ENCODE measurements around the gene HOMER2. TPM values are rescaled to one million over a fixed set of nuclear protein-coding genes. Genes with fewer than 3 reads are reported as not detected.

HOMER2 gene
- total and polyA plus RNA-seq, 4 donors, result 4.3 to 62.0 (median 23.6) TPM

DNA sequence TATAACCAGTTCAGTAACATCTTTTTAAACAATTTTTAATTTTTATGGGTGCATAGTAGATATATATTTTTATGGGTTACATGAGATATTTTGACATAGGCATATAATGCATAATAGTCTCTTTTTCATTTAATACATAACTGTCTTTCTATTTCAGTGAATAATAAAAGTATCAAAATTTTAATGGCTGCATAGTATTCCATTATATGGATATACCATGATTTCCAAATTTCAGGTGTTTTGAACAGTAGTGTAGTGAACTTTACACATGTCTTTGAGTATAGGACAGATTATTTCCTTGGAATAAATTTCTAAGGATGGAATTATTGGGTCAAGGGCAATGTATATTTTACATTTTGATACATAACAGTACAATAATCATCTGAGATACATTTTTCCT, 132.4 kb downstream of the HOMER2 start:
- no peak overlapping the region for H3K9ac ChIP-seq (ENCODE audit: low read depth in 1 of 2, low read length in 2 of 2)
- peaks cover 15 to 46% (median 43%) of the 10 kb centered on the region in 4 donors for H3K36me3 ChIP-seq (ENCODE audit: control insufficient read depth in 4 of 4, insufficient read depth in 3 of 4, low read depth in 1 of 4, low read length in 3 of 4)
- H3K27ac ChIP-seq (ENCODE audit: low read depth in 1 of 2, low read length in 2 of 2), result no peak overlapping the region
- H3K9me3 ChIP-seq (ENCODE audit: control insufficient read depth in 4 of 4, low read length in 3 of 4), result no peaks in the 10 kb centered on the region
- H3K4me1 ChIP-seq (ENCODE audit: control insufficient read depth in 4 of 4, insufficient read depth in 4 of 4, low read length in 3 of 4), result no peaks in the 10 kb centered on the region
- H3K27me3 ChIP-seq (ENCODE audit: control insufficient read depth in 4 of 4, insufficient read depth in 4 of 4, low read length in 3 of 4), result no peaks in the 10 kb centered on the region
- no peak overlapping the region for H3K4me3 ChIP-seq (ENCODE audit: low read depth in 1 of 3, low read length in 3 of 3)
- TF ChIP-seq, protein P1, sequence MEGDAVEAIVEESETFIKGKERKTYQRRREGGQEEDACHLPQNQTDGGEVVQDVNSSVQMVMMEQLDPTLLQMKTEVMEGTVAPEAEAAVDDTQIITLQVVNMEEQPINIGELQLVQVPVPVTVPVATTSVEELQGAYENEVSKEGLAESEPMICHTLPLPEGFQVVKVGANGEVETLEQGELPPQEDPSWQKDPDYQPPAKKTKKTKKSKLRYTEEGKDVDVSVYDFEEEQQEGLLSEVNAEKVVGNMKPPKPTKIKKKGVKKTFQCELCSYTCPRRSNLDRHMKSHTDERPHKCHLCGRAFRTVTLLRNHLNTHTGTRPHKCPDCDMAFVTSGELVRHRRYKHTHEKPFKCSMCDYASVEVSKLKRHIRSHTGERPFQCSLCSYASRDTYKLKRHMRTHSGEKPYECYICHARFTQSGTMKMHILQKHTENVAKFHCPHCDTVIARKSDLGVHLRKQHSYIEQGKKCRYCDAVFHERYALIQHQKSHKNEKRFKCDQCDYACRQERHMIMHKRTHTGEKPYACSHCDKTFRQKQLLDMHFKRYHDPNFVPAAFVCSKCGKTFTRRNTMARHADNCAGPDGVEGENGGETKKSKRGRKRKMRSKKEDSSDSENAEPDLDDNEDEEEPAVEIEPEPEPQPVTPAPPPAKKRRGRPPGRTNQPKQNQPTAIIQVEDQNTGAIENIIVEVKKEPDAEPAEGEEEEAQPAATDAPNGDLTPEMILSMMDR (IDR thresholded peaks at IDR 0.05; ENCODE audit: low read depth, low read length, missing input control), result no peak
- TF ChIP-seq GABPA (IDR thresholded peaks at IDR 0.05 in 1 of 2, conservative IDR thresholded peaks at IDR 0.05 in 1 of 2) (no peak), SP1 (IDR thresholded peaks at IDR 0.05) (no peak), YY1 (IDR thresholded peaks at IDR 0.05) (no peak), HNF4G (IDR thresholded peaks at IDR 0.05) (no peak), HNF4A (conservative IDR thresholded peaks at IDR 0.05) (no peak), RXRA (IDR thresholded peaks at IDR 0.05) (no peak), EGR1 (IDR thresholded peaks at IDR 0.05; ENCODE audit: low read depth in 2 of 2) (no peak), NR2F2 (IDR thresholded peaks at IDR 0.05) (no peak), FOXA1 (IDR thresholded peaks at IDR 0.05) (no peak), FOXA2 (IDR thresholded peaks at IDR 0.05) (no peak)
- TF ChIP-seq, protein P2, sequence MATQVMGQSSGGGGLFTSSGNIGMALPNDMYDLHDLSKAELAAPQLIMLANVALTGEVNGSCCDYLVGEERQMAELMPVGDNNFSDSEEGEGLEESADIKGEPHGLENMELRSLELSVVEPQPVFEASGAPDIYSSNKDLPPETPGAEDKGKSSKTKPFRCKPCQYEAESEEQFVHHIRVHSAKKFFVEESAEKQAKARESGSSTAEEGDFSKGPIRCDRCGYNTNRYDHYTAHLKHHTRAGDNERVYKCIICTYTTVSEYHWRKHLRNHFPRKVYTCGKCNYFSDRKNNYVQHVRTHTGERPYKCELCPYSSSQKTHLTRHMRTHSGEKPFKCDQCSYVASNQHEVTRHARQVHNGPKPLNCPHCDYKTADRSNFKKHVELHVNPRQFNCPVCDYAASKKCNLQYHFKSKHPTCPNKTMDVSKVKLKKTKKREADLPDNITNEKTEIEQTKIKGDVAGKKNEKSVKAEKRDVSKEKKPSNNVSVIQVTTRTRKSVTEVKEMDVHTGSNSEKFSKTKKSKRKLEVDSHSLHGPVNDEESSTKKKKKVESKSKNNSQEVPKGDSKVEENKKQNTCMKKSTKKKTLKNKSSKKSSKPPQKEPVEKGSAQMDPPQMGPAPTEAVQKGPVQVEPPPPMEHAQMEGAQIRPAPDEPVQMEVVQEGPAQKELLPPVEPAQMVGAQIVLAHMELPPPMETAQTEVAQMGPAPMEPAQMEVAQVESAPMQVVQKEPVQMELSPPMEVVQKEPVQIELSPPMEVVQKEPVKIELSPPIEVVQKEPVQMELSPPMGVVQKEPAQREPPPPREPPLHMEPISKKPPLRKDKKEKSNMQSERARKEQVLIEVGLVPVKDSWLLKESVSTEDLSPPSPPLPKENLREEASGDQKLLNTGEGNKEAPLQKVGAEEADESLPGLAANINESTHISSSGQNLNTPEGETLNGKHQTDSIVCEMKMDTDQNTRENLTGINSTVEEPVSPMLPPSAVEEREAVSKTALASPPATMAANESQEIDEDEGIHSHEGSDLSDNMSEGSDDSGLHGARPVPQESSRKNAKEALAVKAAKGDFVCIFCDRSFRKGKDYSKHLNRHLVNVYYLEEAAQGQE (IDR thresholded peaks at IDR 0.05), result no peak
- TF ChIP-seq, protein P3, sequence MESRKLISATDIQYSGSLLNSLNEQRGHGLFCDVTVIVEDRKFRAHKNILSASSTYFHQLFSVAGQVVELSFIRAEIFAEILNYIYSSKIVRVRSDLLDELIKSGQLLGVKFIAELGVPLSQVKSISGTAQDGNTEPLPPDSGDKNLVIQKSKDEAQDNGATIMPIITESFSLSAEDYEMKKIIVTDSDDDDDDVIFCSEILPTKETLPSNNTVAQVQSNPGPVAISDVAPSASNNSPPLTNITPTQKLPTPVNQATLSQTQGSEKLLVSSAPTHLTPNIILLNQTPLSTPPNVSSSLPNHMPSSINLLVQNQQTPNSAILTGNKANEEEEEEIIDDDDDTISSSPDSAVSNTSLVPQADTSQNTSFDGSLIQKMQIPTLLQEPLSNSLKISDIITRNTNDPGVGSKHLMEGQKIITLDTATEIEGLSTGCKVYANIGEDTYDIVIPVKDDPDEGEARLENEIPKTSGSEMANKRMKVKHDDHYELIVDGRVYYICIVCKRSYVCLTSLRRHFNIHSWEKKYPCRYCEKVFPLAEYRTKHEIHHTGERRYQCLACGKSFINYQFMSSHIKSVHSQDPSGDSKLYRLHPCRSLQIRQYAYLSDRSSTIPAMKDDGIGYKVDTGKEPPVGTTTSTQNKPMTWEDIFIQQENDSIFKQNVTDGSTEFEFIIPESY (IDR thresholded peaks at IDR 0.05), result no peak
- no peak for DNase-seq (ENCODE audit: low spot score)

DNA sequence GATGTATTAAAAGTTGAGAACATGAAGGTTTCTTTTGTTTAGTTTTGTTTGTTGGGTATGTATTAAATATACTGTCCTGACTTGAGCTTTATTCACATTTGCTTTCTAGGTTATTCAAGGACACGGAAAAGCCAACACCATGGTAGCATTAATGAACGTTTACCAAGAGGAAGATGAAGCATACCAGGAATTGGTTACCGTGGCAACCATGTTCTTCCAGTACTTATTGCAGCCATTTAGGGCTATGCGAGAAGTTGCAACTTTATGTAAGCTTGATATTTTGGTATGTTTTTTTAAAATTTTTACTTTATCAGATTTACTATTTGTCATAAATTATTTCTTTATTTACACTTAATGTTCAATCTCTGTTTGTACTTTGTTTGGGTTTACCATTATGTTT, 139.5 kb downstream of the HOMER2 start:
- no peak overlapping the region for H3K27ac ChIP-seq (ENCODE audit: low read depth in 1 of 2, low read length in 2 of 2)
- WGBS, result 88% methylated on average over 4 of the region's 4 CpGs
- peaks cover 2 to 19% (median 10%) of the 10 kb centered on the region in 4 donors for H3K4me1 ChIP-seq (ENCODE audit: control insufficient read depth in 4 of 4, insufficient read depth in 4 of 4, low read length in 3 of 4)
- no peak for DNase-seq (ENCODE audit: low spot score)
- H3K9me3 ChIP-seq (ENCODE audit: control insufficient read depth in 4 of 4, low read length in 3 of 4), result no peaks in the 10 kb centered on the region
- H3K9ac ChIP-seq (ENCODE audit: low read depth in 1 of 2, low read length in 2 of 2), result no peak overlapping the region
- TF ChIP-seq SP1 (IDR thresholded peaks at IDR 0.05) (no peak), RXRA (IDR thresholded peaks at IDR 0.05) (no peak), HNF4A (conservative IDR thresholded peaks at IDR 0.05) (no peak), HNF4G (IDR thresholded peaks at IDR 0.05) (no peak), NR2F2 (IDR thresholded peaks at IDR 0.05) (no peak), GABPA (IDR thresholded peaks at IDR 0.05 in 1 of 2, conservative IDR thresholded peaks at IDR 0.05 in 1 of 2) (no peak), FOXA1 (IDR thresholded peaks at IDR 0.05) (no peak), JUND (IDR thresholded peaks at IDR 0.05) (no peak), ATF3 (IDR thresholded peaks at IDR 0.05) (no peak), FOXA2 (IDR thresholded peaks at IDR 0.05) (no peak), TAF1 (conservative IDR thresholded peaks at IDR 0.05) (no peak), EGR1 (IDR thresholded peaks at IDR 0.05; ENCODE audit: low read depth in 2 of 2) (no peak)
- H3K27me3 ChIP-seq (ENCODE audit: control insufficient read depth in 4 of 4, insufficient read depth in 4 of 4, low read length in 3 of 4), result no peaks in the 10 kb centered on the region
- peaks cover 4 to 28% (median 23%) of the 10 kb centered on the region in 4 donors for H3K36me3 ChIP-seq (ENCODE audit: control insufficient read depth in 4 of 4, insufficient read depth in 3 of 4, low read depth in 1 of 4, low read length in 3 of 4)
- no peak overlapping the region for H3K4me3 ChIP-seq (ENCODE audit: low read depth in 1 of 3, low read length in 3 of 3)
